Measurements from ENCODE around the gene ARPC1B. TPM values are rescaled to one million over a fixed set of nuclear protein-coding genes. Genes with fewer than 3 reads are reported as not detected.
"Not testable (repeated sequence)": the region's sequence is repeated elsewhere in the genome, so short reads cannot be mapped to it uniquely, and the experiment has no call there.

ARPC1B gene
- total RNA-seq: 100 to 1,000 TPM; 361 to 399 TPM

- H3K27me3 Mint-ChIP-seq: no peaks in the 10 kb centered on the region
- peak; percentile 85 for DNase-seq
- POLR2A ChIA-PET: interaction anchor here (0.6 kb wide), 1 partner anchor 960 kb away, joined by 3 read pairs; no protein-coding TSS in a partner anchor
- peak within 1 kb of the TSS; percentile 81 for H3K27ac Mint-ChIP-seq
- H3K4me1 Mint-ChIP-seq: peaks cover 43% of the 10 kb centered on the region
- H3K4me3 Mint-ChIP-seq: peak within 1 kb of the TSS; percentile 75
- CTCF ChIA-PET: interaction anchor here (2.1 kb wide), 1 partner anchor 25 kb away, joined by 5 read pairs; no protein-coding TSS in a partner anchor
- no peaks in the 10 kb centered on the region for H3K9me3 Mint-ChIP-seq
- peaks cover 19% of the 10 kb centered on the region for H3K36me3 Mint-ChIP-seq (ENCODE audit: low read depth)
Measured at GRCh38 chr7:99374111-99375064, at the start of gene ARPC1B. Gene ARPC1B, plus strand, starts transcription at chr7:99374730. Its CDS starts 10,985 bp downstream, at chr7:99385715.

GRCh38 chr7:99325001-99325493 lies 49.5 kb upstream of the ARPC1B start:
- peaks cover 3% of the 10 kb centered on the region for H3K27me3 Mint-ChIP-seq
- ChIA-PET CTCF (interaction anchor here (0.5 to 2.8 kb wide), 3 partner anchors 11 to 446 kb away, joined by 3 to 7 read pairs (median 5); partner anchors contain the start of gene TRRAP), POLR2A (no interaction called here)
- H3K4me1 Mint-ChIP-seq: peaks cover 34% of the 10 kb centered on the region
- peak overlapping the region; percentile 80 for H3K4me3 Mint-ChIP-seq
- peak overlapping the region; percentile 82 for H3K27ac Mint-ChIP-seq
- peaks cover 2% of the 10 kb centered on the region for H3K36me3 Mint-ChIP-seq (ENCODE audit: low read depth)
- H3K9me3 Mint-ChIP-seq: no peaks in the 10 kb centered on the region
- DNase-seq: no peak

- H3K4me1 Mint-ChIP-seq: peaks cover 40% of the 10 kb centered on the region
- peaks cover 3% of the 10 kb centered on the region for H3K27me3 Mint-ChIP-seq
Measured at GRCh38 chr7:99325592-99326407, 48.7 kb upstream of the ARPC1B start, which contains the start of gene ARPC1A. Gene ARPC1A, plus strand, starts transcription at chr7:99325898. Its CDS starts 7,456 bp downstream, at chr7:99333354.

GRCh38 chr7:99326408-99326782 lies 48.1 kb upstream of the ARPC1B start:
- H3K27me3 Mint-ChIP-seq: peaks cover 3% of the 10 kb centered on the region
- H3K4me3 Mint-ChIP-seq: peak overlapping the region; percentile 80
- ChIA-PET CTCF (interaction anchor here (1.0 to 2.8 kb wide), 2 partner anchors 35 to 448 kb away, joined by 3 to 7 read pairs; partner anchors contain the start of gene TRRAP), POLR2A (interaction anchor here (1.0 kb wide), 1 partner anchor 54 kb away, joined by 3 read pairs; no protein-coding TSS in a partner anchor)
- peaks cover 8% of the 10 kb centered on the region for H3K36me3 Mint-ChIP-seq (ENCODE audit: low read depth)
- DNase-seq: no peak
- peaks cover 43% of the 10 kb centered on the region for H3K4me1 Mint-ChIP-seq
- no peaks in the 10 kb centered on the region for H3K9me3 Mint-ChIP-seq
- H3K27ac Mint-ChIP-seq: peak overlapping the region; percentile 82

More at GRCh38 chr7:99325592-99326407, 48.7 kb upstream of the ARPC1B start, which contains the start of gene ARPC1A:
- Mint-ChIP-seq H3K36me3 (ENCODE audit: low read depth) (peaks cover 8% of the 10 kb centered on the region), H3K4me3 (peak within 1 kb of the TSS; percentile 80), H3K9me3 (no peaks in the 10 kb centered on the region), H3K27ac (peak within 1 kb of the TSS; percentile 82)
- POLR2A ChIA-PET: no interaction called here
- CTCF ChIA-PET: interaction anchor here (1.5 to 2.8 kb wide), 2 partner anchors 11 to 447 kb away, joined by 3 to 7 read pairs; partner anchors contain the start of gene TRRAP
- peak; percentile 91 for DNase-seq

- H3K27ac Mint-ChIP-seq: peak overlapping the region; percentile 82
- H3K9me3 Mint-ChIP-seq, H3K27me3 Mint-ChIP-seq, POLR2A ChIA-PET, CTCF ChIA-PET, H3K4me3 Mint-ChIP-seq: not testable (repeated sequence)
- H3K36me3 Mint-ChIP-seq (ENCODE audit: low read depth): peaks cover 27% of the 10 kb centered on the region
- H3K4me1 Mint-ChIP-seq: peaks cover 46% of the 10 kb centered on the region
- DNase-seq: peak; percentile 17
Measured at GRCh38 chr7:99330314-99330961, 44.1 kb upstream of the ARPC1B start.

GRCh38 chr7:99331002-99331401 lies 43.5 kb upstream of the ARPC1B start:
- CTCF ChIA-PET: no interaction called here
- Mint-ChIP-seq H3K4me3 (no peak overlapping the region), H3K27me3 (no peaks in the 10 kb centered on the region), H3K9me3 (no peaks in the 10 kb centered on the region), H3K4me1 (peaks cover 46% of the 10 kb centered on the region), H3K27ac (peak overlapping the region; percentile 52), H3K36me3 (ENCODE audit: low read depth) (peaks cover 28% of the 10 kb centered on the region)
- POLR2A ChIA-PET: no interaction called here
- no peak for DNase-seq

GRCh38 chr7:99339595-99339994 lies 34.9 kb upstream of the ARPC1B start:
- POLR2A ChIA-PET: no interaction called here
- no peak for DNase-seq
- Mint-ChIP-seq H3K27ac (no peak overlapping the region), H3K36me3 (ENCODE audit: low read depth) (peaks cover 53% of the 10 kb centered on the region), H3K27me3 (no peaks in the 10 kb centered on the region), H3K4me3 (no peak overlapping the region), H3K4me1 (peaks cover 2% of the 10 kb centered on the region), H3K9me3 (no peaks in the 10 kb centered on the region)
- CTCF ChIA-PET: interaction anchor here (1.3 kb wide), 1 partner anchor 8 kb away, joined by 3 read pairs; no protein-coding TSS in a partner anchor

GRCh38 chr7:99340659-99341058 lies 33.9 kb upstream of the ARPC1B start:
- Mint-ChIP-seq H3K9me3 (no peaks in the 10 kb centered on the region), H3K4me1 (peaks cover 2% of the 10 kb centered on the region), H3K27me3 (no peaks in the 10 kb centered on the region), H3K27ac (no peak overlapping the region), H3K36me3 (ENCODE audit: low read depth) (peaks cover 51% of the 10 kb centered on the region), H3K4me3 (no peak overlapping the region)
- no peak for DNase-seq
- ChIA-PET POLR2A (no interaction called here), CTCF (interaction anchor here (1.3 kb wide), 1 partner anchor 9 kb away, joined by 3 read pairs; no protein-coding TSS in a partner anchor)

GRCh38 chr7:99344061-99344647 lies 30.4 kb upstream of the ARPC1B start:
- Mint-ChIP-seq H3K4me3 (no peak overlapping the region), H3K9me3 (no peaks in the 10 kb centered on the region), H3K27me3 (no peaks in the 10 kb centered on the region), H3K4me1 (peaks cover 2% of the 10 kb centered on the region), H3K36me3 (ENCODE audit: low read depth) (peaks cover 47% of the 10 kb centered on the region), H3K27ac (no peak overlapping the region)
- POLR2A ChIA-PET: no interaction called here
- CTCF ChIA-PET: no interaction called here
- no peak for DNase-seq

GRCh38 chr7:99350641-99351040 lies 23.9 kb upstream of the ARPC1B start:
- POLR2A ChIA-PET, H3K4me3 Mint-ChIP-seq, H3K27me3 Mint-ChIP-seq, H3K9me3 Mint-ChIP-seq, H3K27ac Mint-ChIP-seq, H3K4me1 Mint-ChIP-seq, DNase-seq: not testable (repeated sequence)
- peaks cover 33% of the 10 kb centered on the region for H3K36me3 Mint-ChIP-seq (ENCODE audit: low read depth)
- CTCF ChIA-PET: interaction anchor here (1.6 to 1.7 kb wide), 3 partner anchors 11 to 18 kb away, joined by 3 to 7 read pairs (median 4); no protein-coding TSS in a partner anchor

- no peaks in the 10 kb centered on the region for H3K27me3 Mint-ChIP-seq
- no peak overlapping the region for H3K4me3 Mint-ChIP-seq
- no peak overlapping the region for H3K27ac Mint-ChIP-seq
- ChIA-PET POLR2A (no interaction called here), CTCF (interaction anchor here (1.9 to 2.2 kb wide), 2 partner anchors 9 to 134 kb away, joined by 4 to 8 read pairs; no protein-coding TSS in a partner anchor)
- peaks cover 37% of the 10 kb centered on the region for H3K36me3 Mint-ChIP-seq (ENCODE audit: low read depth)
- H3K4me1 Mint-ChIP-seq: no peaks in the 10 kb centered on the region
- H3K9me3 Mint-ChIP-seq: no peaks in the 10 kb centered on the region
- DNase-seq: no peak
Measured at GRCh38 chr7:99352247-99352646, 22.3 kb upstream of the ARPC1B start.

All from activated CD4-positive, alpha-beta T cell treated with anti-CD3 and anti-CD28 coated beads, Interleukin-2, amount 10 ng/mL, durations not matched to agents 7 days and 5 days (primary cell).